Sigmoid colon (tissue), 7 donors: ENCODE data around the gene CENPF. TPM values are rescaled to one million over a fixed set of nuclear protein-coding genes. Genes with fewer than 3 reads are reported as not detected.
"Not testable (repeated sequence)": the region's sequence is repeated elsewhere in the genome, so short reads cannot be mapped to it uniquely, and the experiment has no call there.

Source experiments
- DNase-seq: peaks from one replicate; pipeline ENCODE4 v3.0.0-alpha.2; 2019
- H3K27ac ChIP-seq, 4 donors: fragments of 200-600 bp; sonication (generic); one replicate each; pipeline ENCODE4 v1.5.1; 2016 to 2019; ENCODE audit warnings: mild to moderate bottlenecking in 1 of 4
- H3K27me3 ChIP-seq, 3 donors: fragments of 200-600 bp; sonication (generic); one replicate each; pipeline ENCODE4 v1.5.1; 2019; ENCODE audit warnings: mild to moderate bottlenecking in 1 of 3
- H3K36me3 ChIP-seq, 4 donors: fragments of 200-600 bp; sonication (generic); one replicate each; pipeline ENCODE4 v1.5.1; 2016 to 2019
- H3K4me1 ChIP-seq, 4 donors: fragments of 200-600 bp; sonication (generic); one replicate each; pipeline ENCODE4 v1.5.1; 2017 to 2019
- H3K4me3 ChIP-seq, 4 donors: fragments of 200-600 bp; sonication (generic); one replicate each; pipeline ENCODE4 v1.5.1; 2017 to 2019; ENCODE audit warnings: mild to moderate bottlenecking in 2 of 4, moderate library complexity in 1 of 4
- H3K9me3 ChIP-seq, 4 donors: fragments of 200-600 bp in 3 of 4; sonication (generic) in 3 of 4; one replicate each; pipeline versions ENCODE4 v1.5.1 to v1.6.1; 2013 to 2019
- EP300 ChIP-seq, 4 donors: sonication (generic); formaldehyde crosslinking; IDR thresholded peaks; one replicate each; pipeline ENCODE4 v1.6.1; 2017; ENCODE audit warnings: antibody characterized with exemption in 4 of 4
- POLR2A ChIP-seq, 2 donors: fragments of 450-650 bp; IDR thresholded peaks; one replicate each; pipeline ENCODE4 v1.6.1; 2016; ENCODE audit warnings: antibody characterized with exemption in 2 of 2, mild to moderate bottlenecking in 2 of 2, moderate library complexity in 2 of 2
- POLR2AphosphoS5 ChIP-seq, 4 donors: sonication (generic); formaldehyde crosslinking; IDR thresholded peaks; one replicate each; pipeline ENCODE4 v1.6.1; 2017; ENCODE audit warnings: antibody characterized with exemption in 4 of 4
- WGBS, 2 donors: extraction: QIAGEN DNeasy Blood & Tissue Kit; methylation state at CpG; one replicate each; pipeline ENCODE4 v1.1.7; 2013; 5-methylcytosine and 5-hydroxymethylcytosine counted together
- intact Hi-C: fragments of 100-400 bp; cut with DNase I; formaldehyde crosslinking; loops from one replicate; pipeline ENCODE4 v1.15.1; 2023
- polyA plus RNA-seq, 3 donors: library from polyadenylated mRNA; stranded (reverse); fragments of 200-250 nt; gene quantifications; one replicate each; pipeline ENCODE4 v1.2.3, GENCODE V29; 2013
- total RNA-seq, 4 donors: library from RNA; depleted of rRNA; stranded (reverse); fragments of >200 nt; gene quantifications; one replicate each; pipeline ENCODE4 v1.1.0, GENCODE V29; 2016
- TF ChIP-seq, protein P1 (sequence below), 4 experiments: fragments of 450-650 bp in 3 of 4; fragments of 200-600 bp in 1 of 4; IDR thresholded peaks; one replicate each; pipeline ENCODE4 v1.5.1; 2016 to 2019; ENCODE audit warnings: antibody characterized with exemption in 4 of 4, mild to moderate bottlenecking in 3 of 4, moderate library complexity in 2 of 4
- donor health status: healthy with polysubstance abuse.
- donor health status: Bipolar disorder and iron deficiency.
- donor health status: healthy.

Gene CENPF
- total and polyA plus RNA-seq, 7 donors, result 0.36 to 25.2 (median 1.9) TPM

GRCh38 chr1:214570442-214570841 is 32.6 kb upstream of the CENPF start:
- WGBS, 2 donors, result 34 to 64% methylated on average over 2 of the region's 2 CpGs
- intact Hi-C loops, result no loop called here

DNA sequence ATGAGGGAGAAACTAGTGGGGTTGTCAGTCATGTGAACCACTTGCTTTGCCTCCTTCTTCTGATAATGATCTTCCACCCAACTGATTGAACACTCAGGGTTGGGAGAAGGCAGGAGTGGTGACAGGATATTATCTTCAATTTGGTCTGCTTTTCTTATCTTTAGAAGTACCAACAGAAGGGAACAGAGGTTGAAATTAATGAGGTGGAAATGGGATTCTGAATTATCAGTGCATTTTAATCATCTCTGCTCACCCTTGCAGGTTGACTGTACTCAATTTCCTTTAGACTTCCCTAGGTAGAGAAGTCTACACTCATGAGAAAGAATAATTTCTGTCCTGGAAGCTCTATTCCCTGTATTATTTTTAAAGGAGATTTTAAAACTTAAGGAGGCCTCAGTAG is 31.7 kb upstream of the CENPF start:
- Histone ChIP-seq H3K27ac (no peak overlapping the region), H3K9me3 (peaks cover 0 to 6% (median 6%) of the 10 kb centered on the region in 4 donors), H3K4me1 (peaks cover 0 to 15% (median 11%) of the 10 kb centered on the region in 4 donors), H3K36me3 (no peaks in the 10 kb centered on the region), H3K27me3 (no peaks in the 10 kb centered on the region), H3K4me3 (no peak overlapping the region)
- intact Hi-C loops, result no loop called here
- DNase-seq, result no peak
- TF ChIP-seq, protein P1, sequence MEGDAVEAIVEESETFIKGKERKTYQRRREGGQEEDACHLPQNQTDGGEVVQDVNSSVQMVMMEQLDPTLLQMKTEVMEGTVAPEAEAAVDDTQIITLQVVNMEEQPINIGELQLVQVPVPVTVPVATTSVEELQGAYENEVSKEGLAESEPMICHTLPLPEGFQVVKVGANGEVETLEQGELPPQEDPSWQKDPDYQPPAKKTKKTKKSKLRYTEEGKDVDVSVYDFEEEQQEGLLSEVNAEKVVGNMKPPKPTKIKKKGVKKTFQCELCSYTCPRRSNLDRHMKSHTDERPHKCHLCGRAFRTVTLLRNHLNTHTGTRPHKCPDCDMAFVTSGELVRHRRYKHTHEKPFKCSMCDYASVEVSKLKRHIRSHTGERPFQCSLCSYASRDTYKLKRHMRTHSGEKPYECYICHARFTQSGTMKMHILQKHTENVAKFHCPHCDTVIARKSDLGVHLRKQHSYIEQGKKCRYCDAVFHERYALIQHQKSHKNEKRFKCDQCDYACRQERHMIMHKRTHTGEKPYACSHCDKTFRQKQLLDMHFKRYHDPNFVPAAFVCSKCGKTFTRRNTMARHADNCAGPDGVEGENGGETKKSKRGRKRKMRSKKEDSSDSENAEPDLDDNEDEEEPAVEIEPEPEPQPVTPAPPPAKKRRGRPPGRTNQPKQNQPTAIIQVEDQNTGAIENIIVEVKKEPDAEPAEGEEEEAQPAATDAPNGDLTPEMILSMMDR (IDR thresholded peaks at IDR 0.05), result no peak
- TF ChIP-seq POLR2A (IDR thresholded peaks at IDR 0.05), result no peak
- no peak for TF ChIP-seq POLR2AphosphoS5 (IDR thresholded peaks at IDR 0.05)
- TF ChIP-seq EP300 (IDR thresholded peaks at IDR 0.05), result no peak

More at GRCh38 chr1:214570442-214570841, 32.6 kb upstream of the CENPF start:
- H3K36me3 ChIP-seq, result no peaks in the 10 kb centered on the region
- no peak overlapping the region for H3K4me3 ChIP-seq
- H3K27ac ChIP-seq, result peak overlapping the region in 1 of 4 donors; percentile 5
- peaks cover 0 to 15% (median 11%) of the 10 kb centered on the region in 4 donors for H3K4me1 ChIP-seq
- H3K9me3 ChIP-seq, result no peaks in the 10 kb centered on the region
- no peak for DNase-seq
- H3K27me3 ChIP-seq, result no peaks in the 10 kb centered on the region
- no peak for TF ChIP-seq POLR2A (IDR thresholded peaks at IDR 0.05)
- TF ChIP-seq EP300 (IDR thresholded peaks at IDR 0.05), result no peak
- TF ChIP-seq, protein P1 (IDR thresholded peaks at IDR 0.05), result no peak
- no peak for TF ChIP-seq POLR2AphosphoS5 (IDR thresholded peaks at IDR 0.05)

GRCh38 chr1:214573386-214574318 is 29.3 kb upstream of the CENPF start:
- no peak overlapping the region for H3K4me3 ChIP-seq
- intact Hi-C loops, result no loop called here
- WGBS, 2 donors, result 20 to 61% methylated on average over 11 of the region's 11 CpGs
- DNase-seq, result no peak
- H3K27ac ChIP-seq, result peak overlapping the region in 2 of 4 donors; percentile 37 to 47
- H3K4me1 ChIP-seq, result peaks cover 0 to 15% (median 11%) of the 10 kb centered on the region in 4 donors
- TF ChIP-seq EP300 (IDR thresholded peaks at IDR 0.05) (no peak), POLR2AphosphoS5 (IDR thresholded peaks at IDR 0.05) (peak in 1 of 4 donors; percentile 26)
- no peaks in the 10 kb centered on the region for H3K36me3 ChIP-seq
- H3K27me3 ChIP-seq, result no peaks in the 10 kb centered on the region
- peaks cover 0 to 13% (median 8%) of the 10 kb centered on the region in 4 donors for H3K9me3 ChIP-seq

GRCh38 chr1:214574598-214575411 is 28.2 kb upstream of the CENPF start:
- WGBS, 2 donors, result 86 to 89% methylated on average over 3 of the region's 3 CpGs
- TF ChIP-seq, protein P1 (IDR thresholded peaks at IDR 0.05), result no peak
- TF ChIP-seq POLR2A (IDR thresholded peaks at IDR 0.05) (no peak), EP300 (IDR thresholded peaks at IDR 0.05) (no peak), POLR2AphosphoS5 (IDR thresholded peaks at IDR 0.05) (no peak)
- Histone ChIP-seq H3K36me3 (no peaks in the 10 kb centered on the region), H3K9me3 (peaks cover 0 to 13% (median 8%) of the 10 kb centered on the region in 4 donors), H3K27me3 (no peaks in the 10 kb centered on the region), H3K4me3 (no peak overlapping the region), H3K4me1 (peaks cover 0 to 15% (median 11%) of the 10 kb centered on the region in 4 donors), H3K27ac (peak overlapping the region in 1 of 4 donors; percentile 37)
- no peak for DNase-seq
- intact Hi-C loops, result no loop called here

DNA sequence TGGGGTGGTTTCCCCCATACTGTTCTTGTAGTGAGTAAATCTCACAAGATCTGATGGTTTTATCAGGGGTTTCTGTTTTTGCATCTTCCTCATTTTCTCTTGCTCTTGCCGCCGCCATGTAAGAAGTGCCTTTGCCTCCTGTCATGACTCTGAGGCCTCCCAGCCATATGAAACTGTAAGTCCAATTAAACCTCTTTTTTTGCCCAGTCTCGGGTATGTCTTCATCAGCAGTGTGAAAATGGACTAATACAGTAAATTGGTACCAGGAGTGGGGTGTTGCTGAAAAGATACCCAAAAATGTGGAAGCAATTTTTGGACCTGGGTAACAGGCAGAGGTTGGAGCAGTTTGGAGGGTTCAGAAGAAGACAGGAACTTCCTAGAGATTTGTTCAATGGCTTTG is 26.9 kb upstream of the CENPF start:
- peaks cover 0 to 13% (median 8%) of the 10 kb centered on the region in 4 donors for H3K9me3 ChIP-seq
- H3K27ac ChIP-seq, H3K4me3 ChIP-seq, H3K27me3 ChIP-seq, intact Hi-C loops, H3K36me3 ChIP-seq, DNase-seq: not testable (repeated sequence)
- WGBS, 2 donors, result 83 to 92% methylated on average over 3 of the region's 3 CpGs
- peaks cover 0 to 15% (median 11%) of the 10 kb centered on the region in 4 donors for H3K4me1 ChIP-seq
